GM21447 (cell line): ENCODE measurements around the gene JAKMIP3.

ENCODE experiments used
- ATAC-seq: cut with Tn5 transposase; IDR thresholded peaks from one replicate; pipeline ENCODE4 v1.9.1; 2021; ENCODE audit not compliant: unreplicated experiment

Gene JAKMIP3

DNA sequence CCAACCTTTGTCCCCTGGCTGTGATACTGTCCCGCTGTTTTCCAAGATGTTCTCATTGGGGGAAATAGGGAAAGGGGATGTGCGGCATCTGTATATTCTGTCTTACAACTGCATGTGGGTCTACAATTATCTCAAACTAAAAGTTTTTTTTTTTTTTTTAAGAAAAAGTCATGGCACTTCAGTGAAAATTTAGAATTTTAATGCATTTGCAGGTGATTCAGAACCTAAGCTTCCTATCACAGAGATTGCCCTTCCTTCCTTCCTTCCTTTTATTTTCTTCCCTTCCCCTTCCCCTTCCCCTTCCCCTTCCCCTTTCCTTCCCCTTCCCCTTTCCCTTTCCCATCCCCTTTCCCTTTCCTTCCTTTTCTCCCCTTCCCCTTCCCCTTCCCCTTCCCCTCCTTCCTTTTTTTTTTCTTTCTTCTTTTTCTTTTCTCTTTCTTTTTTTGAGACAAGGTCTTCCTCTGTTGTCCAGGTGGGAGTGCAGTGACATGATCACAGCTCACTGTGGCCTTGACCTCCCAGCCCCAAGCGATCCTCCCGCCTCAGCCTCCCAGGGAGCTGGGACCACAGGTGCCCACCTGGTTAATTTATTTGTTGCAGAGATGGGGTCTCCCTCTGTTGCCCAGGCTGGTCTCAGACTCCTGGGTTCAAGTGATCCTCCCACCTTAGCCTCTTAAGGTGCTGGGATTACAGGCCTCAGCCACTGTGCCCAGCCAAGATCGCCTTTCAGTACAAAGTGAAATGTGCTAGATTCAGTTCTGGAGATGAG is 32.0 kb downstream of the JAKMIP3 start:
- ATAC-seq = no peak

DNA sequence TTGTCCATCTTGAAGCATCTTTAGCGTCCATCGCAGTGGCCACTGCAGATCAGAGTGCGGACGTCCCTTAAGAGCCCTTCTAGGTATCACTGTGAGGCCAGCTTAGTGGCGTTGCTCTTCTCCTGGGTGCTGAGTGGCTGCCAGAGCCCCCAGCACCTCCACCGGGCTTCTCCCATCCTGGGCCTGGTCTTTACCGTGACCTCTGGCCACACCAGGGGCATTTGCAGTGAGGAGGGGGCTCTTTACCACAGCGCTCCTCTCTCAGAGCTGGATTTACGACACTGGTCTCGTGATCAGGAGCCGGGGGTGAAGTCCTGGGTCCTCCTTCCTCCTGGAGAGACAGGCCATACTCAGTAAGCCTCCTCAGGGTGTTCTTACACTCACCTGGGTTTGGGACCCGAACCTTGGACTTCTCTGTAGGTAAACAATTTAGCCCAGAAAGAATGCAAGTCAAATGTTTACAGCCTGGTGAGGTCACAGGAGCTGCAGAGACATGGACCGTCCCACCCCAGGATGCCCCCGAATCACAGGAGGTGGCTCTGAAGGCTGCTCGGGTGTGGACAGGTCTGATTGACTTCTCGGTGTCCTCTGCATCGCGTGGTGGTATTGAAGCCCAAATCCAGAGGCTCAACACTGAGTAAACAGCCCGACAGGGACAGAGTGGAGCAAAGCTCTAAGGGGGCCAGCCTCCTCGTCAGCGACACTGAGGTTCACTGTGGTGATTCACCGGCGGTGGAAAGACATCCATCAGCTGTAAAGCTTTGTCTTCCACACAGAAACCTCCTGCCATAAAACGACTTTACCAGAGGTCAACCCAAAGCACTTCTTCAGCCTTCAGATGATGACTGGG is 33.0 kb downstream of the JAKMIP3 start:
- ATAC-seq = no peak

DNA sequence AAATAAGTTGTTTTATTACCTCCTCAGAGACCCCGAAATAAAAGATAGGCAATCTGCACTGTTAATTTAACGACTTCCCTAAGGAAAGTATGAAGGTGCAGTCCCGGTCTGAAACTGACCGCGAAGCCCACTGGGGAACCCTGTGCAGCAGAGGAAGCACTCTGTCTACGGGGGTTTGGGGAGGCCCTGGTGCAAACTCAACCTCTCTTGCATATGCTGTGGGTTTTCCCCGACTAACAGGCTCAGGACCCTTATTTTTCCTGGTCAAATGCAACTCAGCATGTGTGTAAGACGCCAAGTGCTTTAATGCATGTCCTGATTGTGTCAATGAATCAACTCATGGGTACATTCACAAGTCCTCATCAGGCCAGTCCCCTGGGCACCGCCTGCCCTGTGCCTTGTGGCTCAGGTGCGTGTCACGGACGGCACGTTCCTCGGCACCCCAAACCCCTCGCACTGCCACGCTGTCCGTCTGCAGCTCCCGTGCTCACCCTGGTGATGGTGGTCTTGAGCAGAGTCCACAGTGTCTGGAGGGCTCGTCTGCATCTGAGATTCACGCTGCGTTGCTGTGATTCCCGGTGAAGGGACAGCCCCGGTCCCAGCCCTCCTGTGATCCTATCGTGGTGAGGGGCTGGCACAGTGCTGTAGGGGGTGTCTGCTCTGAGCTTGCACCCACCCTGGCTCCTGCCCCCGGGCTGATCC is 33.8 kb downstream of the JAKMIP3 start:
- no peak for ATAC-seq

DNA sequence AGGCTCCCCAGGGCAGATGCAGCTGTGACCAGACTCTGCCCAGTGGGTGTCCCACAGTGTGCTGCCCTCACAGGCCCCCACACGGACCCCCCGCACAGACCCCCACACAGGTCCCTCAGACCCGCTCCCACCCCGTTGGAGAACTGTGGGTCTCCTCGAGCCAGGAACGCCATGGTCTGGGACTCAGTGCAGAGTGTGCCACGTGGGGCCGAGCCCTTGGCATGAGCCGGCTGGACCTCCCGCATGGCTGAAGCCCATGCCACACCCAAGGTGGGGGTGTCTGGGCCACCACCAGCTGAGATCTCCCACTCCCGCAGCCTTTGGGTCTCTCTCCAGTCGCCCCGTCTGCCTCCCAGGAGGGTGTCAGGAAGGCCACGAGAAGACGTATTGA is 34.3 kb downstream of the JAKMIP3 start:
- no peak for ATAC-seq

DNA sequence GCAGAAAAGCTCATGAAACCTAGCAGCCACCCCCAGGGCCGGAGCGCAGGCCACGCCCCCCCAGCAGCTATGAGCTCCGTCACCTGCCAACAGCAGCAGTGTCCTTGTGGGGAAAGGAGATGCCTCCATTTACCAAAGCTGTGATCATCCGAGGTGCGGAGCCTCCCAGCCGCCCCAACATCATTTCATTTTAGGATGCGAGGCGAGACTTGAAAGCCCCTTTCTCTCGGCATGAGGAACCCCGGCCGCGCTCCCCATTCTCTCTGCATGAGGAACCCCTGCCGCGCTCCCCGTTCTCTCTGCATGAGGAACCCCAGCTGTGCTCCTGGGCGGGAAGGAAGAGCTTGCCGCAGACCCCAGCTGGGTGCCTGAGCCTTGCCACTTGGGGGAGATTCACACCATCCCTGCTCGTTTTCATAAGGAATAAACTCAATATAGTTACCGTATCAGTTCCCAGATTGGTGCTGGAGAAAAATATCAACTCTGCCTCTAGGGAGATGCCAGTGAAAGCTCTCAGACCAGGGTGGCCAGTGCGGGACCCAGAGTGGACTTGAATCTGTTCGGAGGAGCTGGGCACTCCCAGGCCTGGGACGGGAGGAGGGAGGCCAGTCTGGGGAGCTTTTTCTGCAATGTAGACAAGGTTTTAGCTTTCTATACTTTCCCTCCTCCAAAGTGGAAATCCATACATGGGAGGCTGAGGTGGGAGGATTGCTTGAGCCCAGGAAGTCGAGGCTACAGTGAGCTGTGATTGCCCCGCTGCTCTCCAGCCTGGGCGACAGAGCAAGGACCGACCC is 35.0 kb downstream of the JAKMIP3 start:
- no peak for ATAC-seq

DNA sequence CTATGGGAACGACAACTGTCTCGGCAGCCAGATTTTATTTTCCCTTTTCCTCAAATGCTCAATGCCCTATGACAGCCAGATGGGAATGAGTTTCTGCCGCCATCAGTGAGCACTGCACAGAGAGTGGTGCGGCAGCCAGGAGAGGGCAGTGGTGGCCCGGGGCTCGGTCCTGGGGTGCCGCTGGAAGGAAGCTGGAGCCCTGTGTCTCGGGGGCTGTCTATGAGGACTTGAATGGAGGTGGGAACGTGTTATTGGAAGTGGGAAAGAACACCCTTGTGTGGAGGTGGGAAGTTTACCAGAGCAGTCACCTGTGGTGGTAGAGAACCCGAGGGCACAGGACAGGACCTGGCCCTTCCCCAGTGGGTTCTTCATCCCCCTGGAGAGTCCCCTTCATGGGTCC is 35.8 kb downstream of the JAKMIP3 start:
- no peak for ATAC-seq

DNA sequence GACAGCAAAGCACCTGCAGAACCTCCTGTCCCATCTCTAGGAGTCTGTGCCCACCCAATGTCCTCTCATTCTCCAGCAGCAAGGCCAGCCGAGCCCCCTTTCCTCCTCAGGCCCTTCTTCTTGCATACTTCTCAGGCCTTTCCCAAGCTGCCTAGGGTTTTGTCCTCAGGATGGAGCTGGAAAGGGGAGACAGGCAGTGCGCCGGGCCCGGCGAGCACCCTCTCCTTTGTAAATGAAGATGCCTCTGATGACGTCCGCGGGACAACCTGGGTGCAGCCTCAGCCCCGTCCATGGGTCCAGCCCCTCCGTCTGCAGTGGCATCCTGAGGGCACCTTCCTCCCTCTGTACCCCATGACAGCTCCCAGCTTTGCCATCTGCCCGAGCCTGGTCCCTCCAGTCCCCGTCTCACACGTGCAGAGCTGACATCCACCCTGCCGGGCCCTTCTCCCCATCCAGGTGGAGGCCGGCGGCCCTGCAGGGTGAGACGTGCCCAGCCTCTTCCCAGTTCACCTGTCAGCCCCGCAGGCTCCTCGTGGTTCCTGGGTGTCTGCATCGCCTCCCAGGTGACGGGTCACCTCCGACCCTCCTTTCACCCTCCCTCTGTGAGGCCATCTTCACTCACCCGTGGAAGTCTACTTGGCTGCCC is 36.4 kb downstream of the JAKMIP3 start:
- no peak for ATAC-seq

DNA sequence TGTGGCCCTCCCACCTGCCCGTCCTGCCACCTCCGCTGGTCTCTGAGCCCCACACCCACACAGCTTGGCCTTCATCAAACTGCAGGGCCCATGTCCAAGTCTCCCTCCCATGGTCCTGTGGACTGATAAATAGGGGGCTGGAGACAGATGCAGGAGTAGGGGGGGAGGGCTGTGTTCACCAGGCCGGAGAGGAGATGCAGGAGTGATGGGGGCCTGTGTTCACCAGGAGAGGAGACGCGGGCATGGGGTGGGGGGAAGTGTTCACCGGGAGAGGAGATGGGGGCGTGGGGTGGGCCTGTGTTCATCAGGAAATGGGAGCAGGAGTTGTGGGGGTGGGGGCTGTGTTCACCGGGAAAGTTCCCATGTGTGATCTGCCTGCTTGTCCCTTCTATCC is 37.0 kb downstream of the JAKMIP3 start:
- no peak for ATAC-seq

DNA sequence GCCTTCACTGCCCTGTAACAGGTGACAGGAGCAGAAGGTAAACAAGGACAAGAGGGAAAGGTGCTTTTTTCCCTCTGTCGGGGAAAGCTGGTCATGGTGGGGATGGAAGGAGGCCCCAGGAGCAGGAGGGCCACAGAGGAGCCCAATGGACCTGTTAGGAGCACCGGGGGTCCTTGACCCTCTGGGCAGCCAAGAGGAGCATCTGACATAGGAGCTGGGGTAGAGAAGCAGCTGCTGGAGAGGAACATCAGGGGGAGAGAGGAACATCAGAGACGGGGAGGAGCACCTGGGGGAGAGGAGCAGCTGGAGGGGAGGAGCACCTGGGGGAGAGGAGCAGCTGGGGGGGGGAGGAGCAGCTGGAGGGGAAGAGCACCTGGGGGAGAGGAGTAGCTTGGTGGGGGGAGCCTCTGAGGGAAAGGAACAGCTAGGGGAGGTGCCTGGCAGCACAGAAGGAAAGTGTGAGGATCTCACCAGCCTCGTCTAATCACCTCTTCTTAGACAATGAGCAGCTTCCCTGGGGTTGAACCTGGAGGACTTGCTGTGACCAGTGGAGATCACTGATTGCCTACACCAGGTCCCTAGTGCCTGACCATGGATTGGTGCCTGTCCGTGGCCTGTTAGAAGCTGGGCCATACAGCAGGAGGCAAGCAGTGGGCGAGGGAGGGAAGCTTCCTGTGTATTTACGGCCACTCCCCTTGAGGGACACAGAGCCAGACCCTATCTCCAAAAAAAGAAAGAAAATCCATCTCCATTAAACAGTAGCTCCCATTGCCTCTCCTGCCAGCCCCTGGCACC is 37.6 kb downstream of the JAKMIP3 start:
- ATAC-seq = no peak

DNA sequence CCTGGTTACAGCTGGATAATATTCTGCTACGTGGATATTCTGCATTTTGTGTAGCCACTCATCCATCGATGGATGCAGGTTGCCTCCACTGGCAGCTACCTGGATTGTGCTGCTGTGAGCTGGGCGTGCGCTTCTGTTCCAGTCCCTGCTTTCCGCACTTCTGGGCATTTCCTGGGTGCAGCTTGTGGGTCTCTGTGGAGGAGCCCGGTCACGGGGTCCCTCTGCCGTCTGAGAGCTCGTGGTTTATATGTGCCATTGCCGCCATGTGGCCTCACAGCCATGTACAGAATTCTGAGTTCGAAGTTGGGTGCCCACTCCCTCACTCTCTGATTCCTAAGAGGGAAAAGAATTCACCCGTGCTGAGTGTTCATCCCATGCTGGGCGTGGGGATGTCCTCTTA is 38.3 kb downstream of the JAKMIP3 start:
- no peak for ATAC-seq

DNA sequence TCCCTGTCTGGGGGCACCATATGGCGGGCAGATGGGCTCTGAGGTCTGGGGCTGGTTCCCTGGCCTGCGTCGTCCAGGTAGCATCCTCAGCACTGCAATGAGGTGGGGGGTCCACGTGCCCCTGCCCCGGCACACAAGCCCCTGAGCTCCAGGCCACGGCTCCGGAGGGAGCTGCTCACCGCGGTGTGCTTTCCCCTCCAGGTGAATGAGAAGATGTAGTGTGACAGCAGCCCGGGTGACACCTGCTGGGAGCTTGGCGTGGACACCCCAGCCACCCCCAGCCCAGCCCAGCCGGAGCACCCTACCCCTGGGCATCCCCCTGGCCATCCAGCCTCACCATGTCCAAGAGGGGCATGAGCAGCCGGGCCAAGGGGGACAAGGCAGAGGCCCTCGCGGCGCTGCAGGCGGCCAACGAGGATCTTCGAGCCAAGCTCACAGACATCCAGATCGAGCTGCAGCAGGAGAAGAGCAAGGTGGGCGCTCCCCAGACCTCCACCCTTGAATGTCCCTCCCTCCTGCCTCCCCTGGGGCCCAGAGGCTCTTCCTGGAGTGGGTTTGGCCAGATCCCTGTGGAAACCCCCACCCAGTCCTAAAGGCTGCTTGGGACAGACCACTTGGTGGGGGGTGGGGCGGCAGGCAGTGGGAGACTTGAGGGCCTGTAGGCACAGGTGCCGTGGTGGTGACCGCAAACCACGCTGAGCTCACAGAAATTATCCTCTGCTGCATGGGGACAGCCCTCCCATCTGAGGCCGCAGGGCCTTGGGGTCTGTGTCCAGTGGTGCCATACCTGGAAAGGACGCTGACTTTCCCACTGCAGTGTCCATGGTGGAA is 38.9 kb downstream of the JAKMIP3 start:
- no peak for ATAC-seq

DNA sequence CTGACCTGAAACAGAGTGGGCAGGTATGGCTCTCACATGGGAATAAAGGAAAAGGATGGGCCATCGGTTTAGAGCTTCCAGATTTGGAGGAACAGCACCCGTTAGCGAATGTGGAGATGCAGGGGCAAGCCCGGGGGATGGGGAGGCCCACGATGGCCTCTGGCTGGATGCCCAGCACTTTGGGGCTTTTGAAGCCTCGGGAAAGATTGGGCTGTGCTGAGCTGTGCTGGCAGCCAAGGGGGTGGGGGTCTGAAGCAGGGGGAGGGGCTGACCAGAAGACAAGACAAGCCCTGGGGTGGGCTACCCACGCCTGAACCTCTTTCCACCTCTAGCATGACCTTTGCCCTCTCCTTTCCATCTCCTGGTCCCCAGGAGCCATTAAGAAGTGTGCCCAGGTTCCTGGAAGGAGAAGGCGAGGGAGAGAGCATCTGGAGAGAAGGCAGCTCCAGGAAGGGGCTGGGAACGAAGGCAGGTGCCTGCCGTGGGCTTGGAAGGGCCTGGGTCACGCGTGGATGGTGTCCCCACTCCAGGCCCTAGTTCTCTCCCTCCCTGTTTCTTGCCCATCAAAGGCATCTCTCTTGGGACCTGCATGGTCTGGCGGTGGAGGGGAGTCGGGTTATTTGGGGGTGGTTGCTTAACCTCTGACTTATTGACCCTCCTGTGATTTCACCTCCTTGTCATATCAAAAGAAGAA is 39.7 kb downstream of the JAKMIP3 start:
- ATAC-seq = no peak

DNA sequence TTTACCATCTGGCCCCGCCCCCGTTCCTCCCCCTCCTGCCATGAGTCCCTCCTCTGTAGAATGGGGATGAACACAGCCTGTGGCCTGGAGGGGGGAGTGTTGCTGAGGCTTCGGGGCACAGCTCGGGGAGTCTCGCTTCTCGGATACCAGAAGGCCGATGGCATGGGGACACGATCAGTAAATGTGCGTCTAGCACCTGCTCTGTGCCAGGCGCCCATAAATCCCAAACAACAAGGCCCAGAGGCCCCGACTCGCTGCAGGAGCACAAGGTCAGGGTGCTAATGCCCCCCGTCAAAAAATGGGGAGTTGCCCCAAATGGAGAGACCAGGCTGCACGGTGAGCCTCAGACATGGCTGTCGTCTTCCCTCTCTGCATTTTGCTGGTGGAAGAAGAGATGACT is 40.7 kb downstream of the JAKMIP3 start:
- ATAC-seq = no peak

DNA sequence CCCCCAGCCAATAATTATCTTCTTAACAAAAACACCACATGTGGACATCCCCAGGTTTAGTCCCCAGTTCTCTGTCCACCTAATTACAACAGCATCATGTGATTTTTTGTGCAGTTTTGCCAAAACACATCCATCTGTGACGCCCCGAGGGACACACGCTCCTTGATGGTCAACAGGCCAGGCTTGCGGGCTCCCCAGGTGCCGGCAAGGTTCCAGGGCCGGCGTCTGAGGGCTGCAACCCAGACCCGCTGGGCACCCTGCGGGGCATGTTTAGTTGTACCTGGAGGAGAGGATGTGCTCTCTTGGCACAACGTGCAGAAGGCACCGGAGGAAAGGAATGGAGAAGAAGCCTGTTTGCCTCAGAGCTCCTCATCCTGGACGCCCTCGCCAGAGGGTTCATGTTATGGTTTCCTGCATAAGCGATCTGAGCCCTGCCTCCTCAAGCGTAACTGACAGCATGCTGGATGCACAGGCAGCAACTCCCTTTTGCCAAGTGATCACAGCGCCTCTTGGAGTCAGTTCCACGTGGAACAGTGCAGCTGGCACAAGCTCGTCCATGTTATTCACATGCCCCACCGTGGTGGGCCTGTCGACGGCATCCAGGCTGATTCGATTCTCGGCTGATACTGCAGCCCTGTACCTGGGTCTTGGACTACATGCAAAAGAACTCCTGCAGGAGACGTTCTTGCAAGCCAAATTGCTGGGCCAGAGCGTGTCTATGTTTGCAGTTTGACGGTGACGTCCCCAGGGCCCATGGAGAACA is 41.6 kb downstream of the JAKMIP3 start:
- no peak for ATAC-seq

DNA sequence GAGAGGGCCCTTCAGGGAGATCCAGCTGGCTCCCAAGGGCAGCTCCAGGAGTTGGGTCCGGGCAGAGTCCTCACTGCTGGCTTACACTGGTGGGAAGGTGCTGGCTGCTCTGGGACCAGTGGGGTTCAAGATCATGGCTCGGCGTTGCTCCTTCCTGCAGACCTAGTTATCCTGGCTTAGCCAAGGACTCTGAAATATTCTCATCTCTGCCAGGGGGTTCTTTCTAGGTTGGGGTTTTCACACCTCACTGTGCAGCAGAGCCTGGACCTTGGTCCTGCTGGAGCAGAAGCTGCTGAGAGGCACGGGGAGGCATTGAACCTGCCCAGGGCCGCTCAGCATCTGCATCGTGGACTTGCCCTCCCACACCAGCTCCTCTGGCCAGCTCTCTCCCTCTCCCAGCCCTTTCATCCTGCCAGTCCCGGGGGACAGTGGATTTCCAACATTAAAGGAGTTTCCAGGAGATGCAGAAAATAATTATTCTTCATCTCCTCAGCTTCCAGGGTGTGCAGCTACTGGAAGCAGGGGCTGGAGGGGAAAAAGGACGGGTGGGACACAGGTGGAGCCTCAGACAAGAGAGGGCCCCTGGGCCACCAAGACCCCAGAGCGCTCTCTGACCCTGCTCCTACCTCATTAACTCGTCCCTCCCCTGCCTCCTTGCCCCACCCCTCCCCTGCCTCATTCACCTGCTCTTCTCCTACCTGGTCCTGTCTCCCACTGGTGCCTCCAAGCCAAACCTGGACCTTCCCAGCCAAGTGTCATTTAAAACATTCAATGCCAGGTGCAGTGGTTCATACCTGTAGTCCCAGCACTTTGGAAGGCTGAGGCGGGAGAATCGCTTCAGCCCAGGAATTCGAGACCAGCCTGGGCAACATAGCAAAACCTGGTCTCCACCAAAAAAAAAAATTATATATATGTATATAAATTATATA is 42.5 kb downstream of the JAKMIP3 start:
- no peak for ATAC-seq

DNA sequence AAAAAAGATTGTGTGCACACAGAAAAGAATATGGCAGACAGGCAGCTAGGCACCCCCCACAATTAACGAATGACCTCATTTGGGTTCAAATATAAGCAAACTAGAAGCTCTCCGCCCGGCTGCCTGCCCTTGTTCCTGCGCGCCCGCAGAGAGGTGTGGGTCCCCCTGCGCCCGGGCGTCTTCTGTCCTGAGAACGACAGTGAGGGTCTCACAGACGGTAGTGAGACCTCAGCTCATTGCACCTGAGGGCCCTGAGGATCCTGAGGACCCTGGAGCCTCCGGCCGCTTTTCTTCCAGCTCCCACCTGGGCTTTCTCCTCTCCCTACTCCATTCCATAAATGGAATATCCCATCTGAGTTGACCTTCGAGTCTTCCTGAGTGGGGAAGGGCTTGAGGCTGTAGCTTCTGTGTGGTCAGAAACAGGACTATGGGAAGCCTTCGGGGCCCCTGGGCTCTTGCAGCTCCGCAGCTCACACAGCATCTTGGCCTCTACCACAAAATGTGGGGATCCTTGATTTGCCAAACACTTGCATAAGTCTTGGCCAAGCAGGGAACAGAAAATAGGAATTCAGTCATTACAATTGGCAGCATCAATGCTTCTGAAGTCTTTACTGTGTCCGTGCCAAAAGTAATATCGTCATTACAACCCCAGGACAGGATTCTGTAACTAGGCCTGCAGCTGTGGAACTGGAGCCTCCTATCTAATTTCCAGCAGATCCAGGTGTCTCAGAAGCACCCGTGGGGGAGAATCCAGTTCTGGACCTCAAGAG is 43.8 kb downstream of the JAKMIP3 start:
- ATAC-seq = no peak
